Measurements from ENCODE around the gene OSBPL5.
"Not testable (repeated sequence)": the region's sequence is repeated elsewhere in the genome, so short reads cannot be mapped to it uniquely, and the experiment has no call there.

OSBPL5 gene

DNA sequence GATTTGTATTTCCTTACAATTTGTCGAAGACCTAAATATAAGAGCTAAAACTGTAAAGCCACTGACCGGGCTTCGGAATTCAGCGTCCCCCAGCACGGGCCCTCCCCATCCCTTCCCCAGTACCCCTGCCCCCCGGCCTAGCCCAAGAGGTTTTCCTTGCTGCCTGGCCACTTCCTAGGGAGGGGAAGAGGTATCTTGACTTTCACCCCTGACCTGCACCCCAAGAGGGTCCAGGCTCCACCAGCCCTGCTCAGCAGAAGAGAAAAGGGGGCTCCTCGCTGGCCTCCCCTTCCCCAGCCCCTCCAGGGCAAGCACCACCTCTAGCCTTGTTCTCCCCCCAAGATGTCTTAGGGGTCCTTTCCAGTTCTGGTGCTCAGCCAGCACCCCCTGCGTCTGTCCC, 81.8 kb downstream of the OSBPL5 start:
- Histone ChIP-seq H3K27ac (ENCODE audit: low read length) (no peak overlapping the region), H3K4me3 (ENCODE audit: low read length in 2 of 2) (no peak overlapping the region), H3K27me3 (ENCODE audit: control insufficient read depth in 1 of 2, insufficient read depth in 2 of 2, low read length in 2 of 2) (peaks cover 2 to 7% of the 10 kb centered on the region in 2 donors), H3K36me3 (ENCODE audit: control insufficient read depth in 2 of 2, insufficient read depth in 2 of 2, low read length in 2 of 2) (peaks cover 0 to 2% of the 10 kb centered on the region in 2 donors), H3K9me3 (ENCODE audit: control insufficient read depth in 2 of 2, low read length in 2 of 2) (no peaks in the 10 kb centered on the region), H3K4me1 (ENCODE audit: control insufficient read depth, insufficient read depth, low read length) (no peaks in the 10 kb centered on the region), H3K9ac (ENCODE audit: low read length in 2 of 2) (no peak overlapping the region)

DNA sequence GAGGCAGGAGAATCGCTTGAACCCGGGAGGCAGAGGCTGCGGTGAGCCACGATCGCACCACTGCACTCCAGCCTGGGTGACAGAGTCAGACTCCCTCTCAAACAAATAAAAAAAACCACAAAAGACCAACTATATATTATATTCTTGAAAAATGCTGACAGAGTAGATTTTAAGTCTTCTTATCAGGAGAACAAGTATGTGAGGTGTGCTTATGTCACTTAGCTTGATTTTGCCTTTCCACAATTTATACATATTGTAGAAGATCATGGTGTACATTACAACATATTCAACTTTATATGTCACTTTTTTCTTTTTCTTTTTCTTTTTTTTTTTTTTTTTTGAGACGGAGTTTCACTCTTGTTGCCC, 83.7 kb downstream of the OSBPL5 start:
- no peaks in the 10 kb centered on the region for H3K36me3 ChIP-seq (ENCODE audit: control insufficient read depth in 2 of 2, insufficient read depth in 2 of 2, low read length in 2 of 2)
- H3K9ac ChIP-seq (ENCODE audit: low read length in 2 of 2), result no peak overlapping the region
- no peaks in the 10 kb centered on the region for H3K9me3 ChIP-seq (ENCODE audit: control insufficient read depth in 2 of 2, low read length in 2 of 2)
- H3K4me1 ChIP-seq (ENCODE audit: control insufficient read depth, insufficient read depth, low read length), result no peaks in the 10 kb centered on the region
- H3K4me3 ChIP-seq (ENCODE audit: low read length in 2 of 2), result no peak overlapping the region
- H3K27ac ChIP-seq (ENCODE audit: low read length), result no peak overlapping the region
- peaks cover 2 to 7% of the 10 kb centered on the region in 2 donors for H3K27me3 ChIP-seq (ENCODE audit: control insufficient read depth in 1 of 2, insufficient read depth in 2 of 2, low read length in 2 of 2)

DNA sequence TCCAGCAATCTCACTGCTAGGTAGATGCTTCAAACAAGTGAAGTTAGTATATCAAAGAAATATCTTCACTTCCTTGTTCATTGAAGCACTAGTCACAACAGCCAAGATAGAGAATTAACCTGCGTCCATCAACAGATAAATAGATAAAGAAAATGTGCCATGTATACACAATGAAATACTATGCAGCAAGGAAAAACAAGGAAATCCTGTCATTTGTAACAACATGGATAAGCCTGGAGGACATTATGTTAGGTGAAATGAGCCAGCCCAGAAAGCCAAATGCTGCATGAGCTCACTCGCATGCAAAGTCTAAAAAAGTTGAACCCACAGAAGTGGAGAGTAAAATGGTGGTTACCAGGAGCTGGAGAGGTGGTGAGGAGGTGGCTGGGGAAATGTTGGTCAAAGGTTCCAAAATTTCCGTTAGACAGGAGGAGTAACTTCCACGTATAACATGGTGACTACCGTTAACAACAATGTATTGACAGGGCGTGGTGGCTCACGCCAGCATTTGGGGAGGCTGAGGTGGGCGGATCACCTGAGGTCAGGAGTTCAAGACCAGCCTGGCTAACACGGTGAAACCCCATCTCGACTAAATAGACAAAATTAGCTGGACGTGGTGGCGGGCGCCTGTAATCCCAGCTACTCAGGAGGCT, 84.3 kb downstream of the OSBPL5 start:
- peaks cover 2 to 7% of the 10 kb centered on the region in 2 donors for H3K27me3 ChIP-seq (ENCODE audit: control insufficient read depth in 1 of 2, insufficient read depth in 2 of 2, low read length in 2 of 2)
- no peak overlapping the region for H3K9ac ChIP-seq (ENCODE audit: low read length in 2 of 2)
- no peak overlapping the region for H3K4me3 ChIP-seq (ENCODE audit: low read length in 2 of 2)
- no peaks in the 10 kb centered on the region for H3K36me3 ChIP-seq (ENCODE audit: control insufficient read depth in 2 of 2, insufficient read depth in 2 of 2, low read length in 2 of 2)
- no peaks in the 10 kb centered on the region for H3K4me1 ChIP-seq (ENCODE audit: control insufficient read depth, insufficient read depth, low read length)
- no peaks in the 10 kb centered on the region for H3K9me3 ChIP-seq (ENCODE audit: control insufficient read depth in 2 of 2, low read length in 2 of 2)
- no peak overlapping the region for H3K27ac ChIP-seq (ENCODE audit: low read length)

DNA sequence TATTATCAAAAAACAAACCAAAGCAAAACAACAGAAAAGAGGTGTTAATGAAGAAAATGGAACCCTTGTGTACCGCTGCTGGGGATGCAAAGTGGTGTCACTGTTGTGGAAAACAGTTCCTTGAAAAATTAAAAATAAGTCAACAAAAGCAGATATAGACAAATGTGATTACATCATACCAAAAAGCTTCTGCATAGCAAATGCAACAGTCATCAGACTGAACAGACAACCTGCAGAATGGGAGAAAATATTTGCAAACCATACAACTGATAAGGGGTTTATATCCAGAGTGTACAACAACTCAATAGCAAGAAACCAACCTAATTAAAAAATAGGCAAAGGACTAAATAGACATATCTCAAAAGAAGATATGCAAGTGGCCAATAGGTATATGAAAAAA, 85.0 kb downstream of the OSBPL5 start:
- Histone ChIP-seq H3K4me3 (ENCODE audit: low read length in 2 of 2) (no peak overlapping the region), H3K27me3 (ENCODE audit: control insufficient read depth in 1 of 2, insufficient read depth in 2 of 2, low read length in 2 of 2) (peaks cover 2 to 7% of the 10 kb centered on the region in 2 donors), H3K27ac (ENCODE audit: low read length) (no peak overlapping the region), H3K9me3 (ENCODE audit: control insufficient read depth in 2 of 2, low read length in 2 of 2) (no peaks in the 10 kb centered on the region), H3K36me3 (ENCODE audit: control insufficient read depth in 2 of 2, insufficient read depth in 2 of 2, low read length in 2 of 2) (no peaks in the 10 kb centered on the region), H3K4me1 (ENCODE audit: control insufficient read depth, insufficient read depth, low read length) (no peaks in the 10 kb centered on the region), H3K9ac (ENCODE audit: low read length in 2 of 2) (no peak overlapping the region)

DNA sequence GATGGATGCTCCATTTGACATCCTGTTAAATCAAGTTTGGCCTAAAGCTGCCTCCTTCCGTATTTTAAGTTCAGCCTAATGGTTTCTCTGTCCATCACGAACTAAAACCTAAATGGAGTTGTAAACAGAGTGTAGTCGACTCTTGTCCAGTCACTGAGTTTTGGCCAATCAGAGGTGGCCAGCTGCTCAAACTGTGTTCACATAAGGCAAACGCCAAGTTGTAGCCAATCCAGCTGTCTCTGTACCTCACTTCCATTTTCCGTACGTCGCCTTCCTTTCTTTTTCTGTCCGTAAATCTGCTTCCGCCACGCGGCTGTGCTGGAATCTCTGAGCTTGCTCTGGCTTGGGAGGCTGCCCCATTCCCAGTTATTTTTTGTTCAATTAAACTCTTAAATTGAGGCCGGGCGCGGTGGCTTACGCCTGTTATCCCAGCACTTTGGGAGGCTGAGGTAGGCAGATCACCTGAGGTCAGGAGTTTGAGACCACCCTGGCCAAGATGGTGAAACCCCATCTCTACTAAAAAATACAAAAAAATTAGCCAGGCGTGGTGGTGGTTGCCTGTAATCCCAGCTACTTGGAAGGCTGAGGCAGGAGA, 87.2 kb downstream of the OSBPL5 start:
- Histone ChIP-seq H3K4me1 (ENCODE audit: control insufficient read depth, insufficient read depth, low read length) (peaks cover 4% of the 10 kb centered on the region), H3K36me3 (ENCODE audit: control insufficient read depth in 2 of 2, insufficient read depth in 2 of 2, low read length in 2 of 2) (no peaks in the 10 kb centered on the region), H3K4me3 (ENCODE audit: low read length in 2 of 2) (no peak overlapping the region), H3K9me3 (ENCODE audit: control insufficient read depth in 2 of 2, low read length in 2 of 2) (no peaks in the 10 kb centered on the region), H3K27me3 (ENCODE audit: control insufficient read depth in 1 of 2, insufficient read depth in 2 of 2, low read length in 2 of 2) (peaks cover 0 to 4% of the 10 kb centered on the region in 2 donors), H3K27ac (ENCODE audit: low read length) (no peak overlapping the region), H3K9ac (ENCODE audit: low read length in 2 of 2) (no peak overlapping the region)

DNA sequence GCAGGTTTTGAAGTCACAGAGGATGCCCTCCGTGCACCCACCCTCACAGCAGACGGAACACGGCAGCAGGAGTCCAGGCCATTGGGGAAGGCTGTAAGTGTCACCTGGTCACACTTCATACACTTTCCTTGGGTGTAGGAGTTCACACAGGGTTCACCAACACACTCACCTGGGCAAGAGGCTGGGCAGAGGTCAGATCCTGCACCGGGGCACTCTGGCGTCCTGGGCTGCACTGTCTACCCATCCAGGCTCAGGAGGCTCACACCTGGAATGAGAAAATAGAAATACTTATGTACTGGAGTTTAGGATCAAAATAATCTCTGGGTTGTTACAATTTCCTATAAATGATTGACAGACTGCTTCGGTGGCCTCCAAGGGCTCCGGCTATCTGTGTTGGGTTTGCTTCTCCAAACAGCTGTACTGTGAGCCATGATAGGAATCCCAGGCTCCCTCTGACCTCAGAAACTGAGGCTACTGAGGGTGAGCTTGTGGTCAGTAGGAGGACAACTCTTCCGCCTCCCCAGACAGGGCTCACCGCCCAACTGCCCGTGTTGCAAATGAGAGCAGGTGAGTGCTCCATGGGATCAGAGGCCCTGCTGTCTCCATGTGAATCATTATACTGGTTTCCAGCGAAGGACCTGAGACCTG, 87.8 kb downstream of the OSBPL5 start:
- Histone ChIP-seq H3K27me3 (ENCODE audit: control insufficient read depth in 1 of 2, insufficient read depth in 2 of 2, low read length in 2 of 2) (peaks cover 0 to 4% of the 10 kb centered on the region in 2 donors), H3K9me3 (ENCODE audit: control insufficient read depth in 2 of 2, low read length in 2 of 2) (no peaks in the 10 kb centered on the region), H3K4me3 (ENCODE audit: low read length in 2 of 2) (no peak overlapping the region), H3K27ac (ENCODE audit: low read length) (no peak overlapping the region), H3K36me3 (ENCODE audit: control insufficient read depth in 2 of 2, insufficient read depth in 2 of 2, low read length in 2 of 2) (no peaks in the 10 kb centered on the region), H3K9ac (ENCODE audit: low read length in 2 of 2) (no peak overlapping the region), H3K4me1 (ENCODE audit: control insufficient read depth, insufficient read depth, low read length) (peaks cover 4% of the 10 kb centered on the region)

DNA sequence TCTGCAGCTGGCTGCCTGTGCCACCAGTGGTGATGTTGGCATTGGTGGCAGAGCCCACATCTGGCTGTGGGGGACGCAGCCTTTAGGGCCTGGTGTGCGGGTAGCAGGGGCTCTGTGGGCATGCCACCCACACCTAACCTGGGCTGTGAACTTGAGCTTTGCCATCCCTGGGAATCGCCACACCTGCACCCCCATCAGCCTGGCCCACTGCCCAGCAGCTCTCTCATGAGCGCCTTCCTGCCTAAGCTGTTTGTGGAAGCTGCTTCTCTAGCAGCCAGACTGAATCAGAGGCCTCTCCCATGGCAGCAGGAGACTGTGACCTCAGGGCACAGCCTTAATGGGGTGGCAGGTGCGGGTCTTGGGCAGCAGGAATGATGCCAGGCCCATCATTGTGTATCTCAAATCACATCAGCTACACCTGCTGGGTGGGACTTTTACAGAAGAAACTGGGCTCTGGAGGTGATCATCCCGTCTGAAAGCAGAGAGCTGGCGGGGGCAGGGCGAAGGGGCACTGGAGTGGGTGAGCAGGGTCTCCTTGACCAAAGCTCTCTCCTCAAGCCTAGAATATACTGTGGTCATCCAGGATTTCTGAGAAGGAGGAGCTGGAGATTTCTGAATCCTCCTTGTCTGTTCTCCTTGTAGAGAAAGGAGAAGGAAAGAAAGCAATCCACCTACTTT, 90.1 kb downstream of the OSBPL5 start:
- peaks cover 4% of the 10 kb centered on the region for H3K4me1 ChIP-seq (ENCODE audit: control insufficient read depth, insufficient read depth, low read length)
- H3K27ac ChIP-seq (ENCODE audit: low read length), result no peak overlapping the region
- H3K9me3 ChIP-seq (ENCODE audit: control insufficient read depth in 2 of 2, low read length in 2 of 2), result no peaks in the 10 kb centered on the region

DNA sequence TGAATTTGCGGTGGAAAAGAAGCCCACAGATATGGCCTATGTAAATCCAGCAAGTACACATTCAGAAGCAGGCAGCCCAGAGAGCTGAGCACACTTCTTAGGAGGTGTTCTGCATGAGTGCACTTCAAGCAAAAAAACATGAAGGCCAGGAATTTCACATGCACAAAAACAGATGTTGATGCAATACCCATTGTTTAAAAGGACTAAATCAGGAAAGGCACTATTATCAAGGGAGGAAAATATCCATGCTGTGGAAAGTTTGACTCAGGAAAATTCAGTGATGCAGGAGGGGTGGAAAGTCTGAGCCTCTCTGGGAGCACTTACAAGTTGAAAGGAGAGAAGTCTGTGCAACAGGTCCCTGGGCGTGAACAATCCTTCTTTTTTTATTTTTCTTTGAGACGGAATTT, 92.1 kb downstream of the OSBPL5 start:
- H3K9me3 ChIP-seq (ENCODE audit: control insufficient read depth in 2 of 2, low read length in 2 of 2), result no peaks in the 10 kb centered on the region
- peaks cover 0 to 3% of the 10 kb centered on the region in 2 donors for H3K27me3 ChIP-seq (ENCODE audit: control insufficient read depth in 1 of 2, insufficient read depth in 2 of 2, low read length in 2 of 2)
- no peak overlapping the region for H3K9ac ChIP-seq (ENCODE audit: low read length in 2 of 2)
- H3K4me1 ChIP-seq (ENCODE audit: control insufficient read depth, insufficient read depth, low read length), result peaks cover 4% of the 10 kb centered on the region
- H3K27ac ChIP-seq (ENCODE audit: low read length), result no peak overlapping the region
- no peaks in the 10 kb centered on the region for H3K36me3 ChIP-seq (ENCODE audit: control insufficient read depth in 2 of 2, insufficient read depth in 2 of 2, low read length in 2 of 2)
- H3K4me3 ChIP-seq (ENCODE audit: low read length in 2 of 2), result no peak overlapping the region

More for the DNA sequence above, 90.1 kb downstream of the OSBPL5 start:
- Histone ChIP-seq H3K36me3 (ENCODE audit: control insufficient read depth in 2 of 2, insufficient read depth in 2 of 2, low read length in 2 of 2) (no peaks in the 10 kb centered on the region), H3K4me3 (ENCODE audit: low read length in 2 of 2) (no peak overlapping the region), H3K27me3 (ENCODE audit: control insufficient read depth in 1 of 2, insufficient read depth in 2 of 2, low read length in 2 of 2) (peaks cover 0 to 2% of the 10 kb centered on the region in 2 donors), H3K9ac (ENCODE audit: low read length in 2 of 2) (no peak overlapping the region)

DNA sequence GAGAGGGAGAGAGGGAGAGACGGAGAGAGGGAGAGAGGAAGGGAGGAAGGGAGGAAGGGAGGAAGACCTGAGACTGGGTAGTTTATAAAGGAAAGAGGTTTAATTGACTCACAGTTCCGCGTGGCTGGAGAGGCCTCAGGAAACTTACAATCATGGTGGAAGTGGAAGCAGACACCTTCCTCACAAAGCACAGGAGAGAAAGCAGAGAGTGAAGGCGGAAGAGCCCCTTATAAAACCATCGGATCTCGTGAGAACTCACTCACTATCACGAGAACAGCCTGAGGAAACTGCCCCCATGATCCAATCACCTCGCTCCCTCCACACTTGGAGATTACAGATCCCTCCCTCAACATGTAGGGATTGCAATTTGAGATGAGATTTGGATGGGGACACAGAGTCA, 95.7 kb downstream of the OSBPL5 start:
- H3K27ac ChIP-seq (ENCODE audit: low read length), result no peak overlapping the region
- H3K4me3 ChIP-seq (ENCODE audit: low read length in 2 of 2), result no peak overlapping the region
- H3K27me3 ChIP-seq (ENCODE audit: control insufficient read depth in 1 of 2, insufficient read depth in 2 of 2, low read length in 2 of 2), result peaks cover 0 to 6% of the 10 kb centered on the region in 2 donors
- H3K9me3 ChIP-seq (ENCODE audit: control insufficient read depth in 2 of 2, low read length in 2 of 2), result no peaks in the 10 kb centered on the region
- peaks cover 4% of the 10 kb centered on the region for H3K4me1 ChIP-seq (ENCODE audit: control insufficient read depth, insufficient read depth, low read length)
- no peak overlapping the region for H3K9ac ChIP-seq (ENCODE audit: low read length in 2 of 2)
- H3K36me3 ChIP-seq (ENCODE audit: control insufficient read depth in 2 of 2, insufficient read depth in 2 of 2, low read length in 2 of 2), result no peaks in the 10 kb centered on the region

DNA sequence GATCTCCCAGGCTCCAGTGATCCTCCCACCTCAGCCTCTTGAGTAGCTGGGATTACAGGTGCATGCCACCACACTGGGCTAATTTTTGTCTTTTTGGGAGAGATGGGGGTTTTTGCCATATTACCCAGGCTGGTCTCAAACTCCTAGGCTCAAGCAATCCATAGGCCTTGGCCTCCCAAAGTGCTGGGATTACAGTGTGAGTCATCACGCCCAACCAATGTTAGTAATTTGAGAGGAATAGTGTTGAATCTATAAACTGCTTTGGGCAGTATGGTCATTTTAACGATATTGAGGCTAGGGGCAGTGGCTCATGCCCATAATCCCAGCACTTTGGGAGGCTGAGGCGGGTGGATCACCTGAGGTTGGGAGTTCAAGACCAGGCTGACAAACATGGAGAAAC, 98.8 kb downstream of the OSBPL5 start:
- not testable (repeated sequence) for H3K27me3 ChIP-seq (ENCODE audit: control insufficient read depth in 1 of 2, insufficient read depth in 2 of 2, low read length in 2 of 2); H3K4me3 ChIP-seq (ENCODE audit: low read length in 2 of 2); H3K9ac ChIP-seq (ENCODE audit: low read length in 2 of 2); H3K9me3 ChIP-seq (ENCODE audit: control insufficient read depth in 2 of 2, low read length in 2 of 2); H3K36me3 ChIP-seq (ENCODE audit: control insufficient read depth in 2 of 2, insufficient read depth in 2 of 2, low read length in 2 of 2); H3K27ac ChIP-seq (ENCODE audit: low read length); H3K4me1 ChIP-seq (ENCODE audit: control insufficient read depth, insufficient read depth, low read length)

All from stomach smooth muscle (tissue), 2 donors.